Measurements from ENCODE around the gene MCCC1.
"Not testable (repeated sequence)": the region's sequence is repeated elsewhere in the genome, so short reads cannot be mapped to it uniquely, and the experiment has no call there.

MCCC1 gene

GRCh38 chr3:183038757-183039156 lies 60.5 kb downstream of the MCCC1 start:
- no peak for DNase-seq

DNA sequence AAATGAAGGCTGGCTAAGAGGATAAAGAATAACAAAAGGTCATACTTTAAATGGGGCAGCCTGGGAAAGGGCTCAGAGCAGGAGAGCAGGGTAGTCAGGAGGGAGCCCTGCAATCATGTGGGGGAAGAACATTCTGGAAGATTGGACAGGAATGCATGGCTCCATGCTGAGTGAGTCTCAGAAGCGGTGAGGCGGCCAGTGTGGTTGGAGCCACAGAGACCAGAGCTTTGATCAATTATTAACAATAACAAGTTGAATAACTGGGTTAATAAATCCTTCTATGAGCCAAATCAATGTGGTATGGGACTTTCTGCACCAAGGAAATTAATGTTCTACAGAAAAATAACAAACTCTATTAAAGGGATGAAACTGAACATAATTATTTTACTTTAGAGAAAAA lies 61.1 kb downstream of the MCCC1 start:
- no peak for DNase-seq

- DNase-seq, result no peak
Measured at GRCh38 chr3:183033746-183034145, 65.5 kb downstream of the MCCC1 start.

GRCh38 chr3:183032880-183033555 lies 66.3 kb downstream of the MCCC1 start:
- DNase-seq, result no peak

- DNase-seq, result no peak
Measured at GRCh38 chr3:183031826-183032225, 67.5 kb downstream of the MCCC1 start.

- DNase-seq, result no peak
Measured at GRCh38 chr3:183028416-183028815, 70.9 kb downstream of the MCCC1 start.

DNA sequence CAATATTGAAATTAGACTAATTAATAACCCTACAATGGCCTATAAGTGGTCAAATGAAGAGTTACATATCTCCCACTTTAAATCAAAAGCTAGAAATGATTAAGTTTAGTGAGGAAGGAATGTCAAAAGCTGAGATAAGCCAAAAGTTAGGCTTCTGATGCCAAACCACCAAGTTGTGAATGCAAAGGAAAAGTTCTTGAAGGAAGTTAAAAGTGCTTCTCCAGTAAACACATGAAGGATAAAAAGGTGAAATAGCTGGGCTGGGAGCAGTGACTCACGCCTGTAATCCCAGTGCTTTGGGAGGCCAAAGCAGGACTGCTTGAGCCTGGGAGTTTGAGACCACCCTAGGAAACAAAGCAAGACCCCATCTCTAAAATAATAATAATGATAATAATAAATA lies 72.0 kb downstream of the MCCC1 start:
- no peak for DNase-seq

DNA sequence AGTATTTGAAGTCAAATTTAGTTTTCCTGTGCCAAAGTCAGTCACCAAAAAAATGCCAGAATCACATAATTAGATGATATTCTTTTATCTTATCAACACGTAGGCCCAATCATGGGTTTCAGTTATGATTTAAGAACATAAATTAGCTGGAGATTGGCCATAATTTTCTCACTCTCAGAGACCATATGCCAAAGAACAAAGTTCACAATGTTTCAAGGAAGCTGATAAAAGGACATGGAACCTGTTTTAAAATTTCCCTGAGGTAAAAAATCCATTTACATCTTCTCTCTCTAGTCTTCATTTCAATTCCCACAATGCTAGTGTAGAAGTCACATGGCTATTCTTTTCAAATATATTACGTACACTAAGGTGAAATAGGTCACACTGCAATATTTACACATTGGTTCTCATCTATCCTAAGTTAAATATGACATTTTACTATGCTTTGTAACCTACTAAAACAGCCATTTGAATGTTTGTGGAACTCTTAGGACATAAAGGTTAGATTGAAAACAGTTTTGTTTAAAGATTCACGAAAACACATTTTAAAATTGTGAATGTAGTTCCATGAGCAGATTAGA lies 76.3 kb downstream of the MCCC1 start:
- DNase-seq, result no peak

- DNase-seq, result no peak
Measured at GRCh38 chr3:183018421-183019192, 80.7 kb downstream of the MCCC1 start.

GRCh38 chr3:183015185-183015584 lies 84.1 kb downstream of the MCCC1 start:
- DNase-seq, result no peak

- DNase-seq, result no peak
Measured at GRCh38 chr3:183013856-183014255, 85.4 kb downstream of the MCCC1 start.

DNA sequence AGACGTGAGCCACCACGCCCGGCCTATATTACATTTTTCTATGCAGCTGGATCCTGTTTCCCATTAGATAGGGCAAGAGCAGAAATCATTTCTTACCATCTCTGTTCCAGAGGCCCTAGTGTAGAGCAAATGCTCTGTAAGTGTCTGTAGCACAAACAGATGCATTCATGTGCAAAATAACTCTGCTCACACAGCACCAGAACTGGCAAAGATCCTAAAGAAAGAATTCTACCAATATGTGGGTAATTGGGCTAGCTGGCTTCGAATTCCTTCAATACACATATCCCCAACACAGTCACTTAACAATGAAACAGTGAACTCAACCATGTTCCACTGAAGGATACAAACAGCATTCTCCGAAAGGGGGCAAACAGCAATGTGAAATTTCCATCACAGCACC lies 86.2 kb downstream of the MCCC1 start:
- no peak for DNase-seq

GRCh38 chr3:183008800-183009199 lies 90.5 kb downstream of the MCCC1 start:
- no peak for DNase-seq

- DNase-seq, result no peak
Measured at GRCh38 chr3:183008303-183008702, 91.0 kb downstream of the MCCC1 start.

DNA sequence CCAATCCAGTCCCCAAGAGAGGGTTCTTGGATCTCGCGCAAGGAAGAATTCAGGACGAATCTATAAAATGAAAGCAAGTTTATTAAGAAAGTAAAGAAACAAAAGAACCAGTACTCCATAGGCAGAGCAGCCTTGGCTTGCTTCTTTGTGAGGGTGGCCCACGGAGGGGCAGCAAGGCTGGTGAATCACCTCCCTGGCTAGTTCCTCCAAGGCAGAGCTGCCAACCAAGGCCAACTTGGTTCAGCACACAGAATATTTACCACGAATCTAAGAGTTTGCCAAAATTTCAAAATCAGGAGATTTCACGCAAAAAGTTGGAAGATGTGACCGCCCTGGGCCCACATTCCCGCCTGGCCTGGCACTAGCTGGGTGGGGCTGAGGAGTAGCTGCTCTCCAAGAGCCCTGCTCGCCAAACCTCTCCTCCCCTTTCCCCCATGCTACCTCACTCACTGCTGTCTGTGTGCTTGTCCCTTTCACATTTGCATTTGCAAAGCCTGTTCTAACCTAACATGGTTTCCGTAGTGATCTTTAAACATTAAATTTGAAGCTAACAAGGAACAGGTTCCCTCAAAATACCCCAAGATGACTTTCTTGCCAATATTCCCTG lies 92.8 kb downstream of the MCCC1 start:
- no peak for DNase-seq

- DNase-seq, result no peak
Measured at GRCh38 chr3:182999767-183000166, 99.5 kb downstream of the MCCC1 start.

DNA sequence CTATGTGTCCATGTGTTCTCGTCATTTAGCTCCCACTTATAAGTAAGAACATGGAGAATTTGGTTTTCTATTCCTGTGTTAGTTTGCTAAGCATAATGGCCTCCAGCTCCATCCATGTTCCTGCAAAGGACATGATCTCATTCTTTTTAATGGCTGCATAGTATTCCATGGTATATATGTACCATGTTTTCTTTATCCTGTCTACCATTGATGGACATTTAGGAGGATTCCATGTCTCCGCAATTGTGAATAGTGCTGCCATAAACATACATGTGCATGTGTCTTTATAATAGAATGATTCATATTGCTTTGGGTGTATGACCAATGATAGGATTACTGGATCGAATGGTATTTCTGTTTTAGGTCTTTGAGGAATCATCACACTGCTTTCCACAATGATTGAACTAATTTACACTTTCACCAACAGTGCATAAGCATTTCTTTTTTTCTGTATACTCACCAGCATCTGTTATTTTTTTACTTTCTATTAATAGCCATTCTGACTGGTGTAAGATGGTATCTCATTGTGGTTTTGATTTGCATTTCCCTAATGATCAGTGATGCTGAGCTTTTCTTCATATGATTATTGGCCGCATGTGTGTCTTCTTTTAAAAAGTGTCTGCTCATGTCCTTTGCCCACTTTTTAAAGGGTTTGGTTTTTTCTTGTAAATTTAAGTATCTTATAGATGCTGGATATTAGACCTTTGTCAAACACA lies 105.7 kb downstream of the MCCC1 start:
- DNase-seq, result not testable (repeated sequence)

- no peak for DNase-seq
Measured at GRCh38 chr3:182989566-182989965, 109.7 kb downstream of the MCCC1 start.

DNA sequence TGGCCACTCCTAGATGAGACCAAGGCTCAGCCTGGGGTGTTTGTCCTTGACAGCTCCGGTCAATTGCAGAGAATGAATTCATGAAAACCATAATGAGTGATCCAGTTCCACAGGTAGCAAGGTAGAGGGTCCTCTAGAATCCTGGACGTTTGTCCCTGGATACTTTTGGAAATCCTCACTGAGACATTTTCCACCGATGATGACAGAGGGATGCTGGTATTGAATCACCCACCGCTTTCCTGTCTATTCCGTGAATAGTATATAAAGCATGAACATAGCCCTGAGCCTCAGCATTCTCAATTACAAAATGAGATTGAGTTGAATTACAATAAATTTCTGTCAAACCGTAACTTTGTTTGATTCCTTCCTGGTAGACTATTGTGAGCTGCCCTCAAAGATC lies 113.3 kb downstream of the MCCC1 start:
- no peak for DNase-seq

DNA sequence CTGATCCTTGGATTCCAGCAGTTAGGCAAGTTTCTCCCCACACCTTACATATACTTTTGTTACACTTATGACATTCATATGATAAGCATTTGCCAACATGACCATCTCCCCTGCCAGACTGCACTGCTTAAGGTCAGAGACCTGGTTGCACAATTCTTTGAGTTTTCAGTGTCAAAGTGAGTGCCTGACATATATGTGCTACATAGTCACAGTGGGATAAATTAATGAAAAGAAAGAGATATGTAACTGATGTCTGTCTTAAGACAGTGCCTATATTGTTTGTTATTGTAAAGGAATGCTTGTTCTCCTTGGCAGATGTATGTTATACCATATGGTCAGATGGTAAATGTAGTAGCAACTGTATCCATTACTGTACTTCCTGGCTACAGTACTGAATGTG lies 115.4 kb downstream of the MCCC1 start:
- DNase-seq, result no peak

- DNase-seq, result no peak
Measured at GRCh38 chr3:182981038-182981380, 118.3 kb downstream of the MCCC1 start.

DNA sequence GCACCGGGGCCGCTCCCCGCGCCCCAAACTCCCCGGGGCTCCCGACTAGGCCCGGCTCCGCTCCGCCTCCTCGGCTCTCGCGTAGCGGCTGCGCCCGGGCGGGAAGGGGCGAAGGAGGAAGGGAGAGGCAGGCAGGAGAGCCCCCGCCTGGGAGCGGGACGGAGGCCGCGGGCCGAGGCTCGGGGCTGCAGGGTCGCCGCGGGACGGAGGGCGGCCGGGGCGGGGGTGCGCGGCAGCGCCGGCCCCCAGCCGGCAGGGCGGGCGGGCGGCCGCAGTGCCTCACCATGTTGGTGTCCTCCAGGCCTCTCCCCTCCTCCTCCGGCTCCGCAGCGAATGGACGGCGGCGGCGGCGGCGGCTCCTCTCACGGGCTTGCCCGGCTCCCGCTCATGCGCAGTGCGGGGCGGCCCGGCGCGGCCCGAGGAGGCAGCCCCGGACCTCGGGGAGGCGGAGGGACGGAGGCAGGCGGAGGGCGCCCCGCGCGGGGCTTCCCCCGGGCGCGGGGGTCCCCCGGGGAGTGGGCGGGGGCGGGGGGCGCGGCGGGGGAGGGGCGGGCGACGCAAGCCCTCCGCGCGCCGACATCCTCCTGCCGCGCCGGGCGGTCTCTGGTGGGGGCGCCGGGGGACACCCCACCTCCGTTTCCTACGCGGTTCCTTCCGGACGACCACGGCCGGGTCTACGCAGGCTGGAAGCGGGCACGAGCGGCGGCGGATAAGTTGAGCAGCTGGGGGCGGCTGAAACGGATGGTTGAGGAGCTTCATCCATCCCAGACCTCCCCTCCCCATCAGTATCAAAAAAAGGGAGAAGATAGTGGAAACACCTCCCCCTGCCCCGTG lies 118.9 kb downstream of the MCCC1 start, which contains the start of gene DCUN1D1:
Gene DCUN1D1, minus strand, starts transcription at position 335 of the 834 bp plus-strand sequence. Its CDS starts 49 bp downstream, at position 286.
- peak; percentile 88 for DNase-seq

Data from stimulated activated naive CD4-positive, alpha-beta T cell treated with Interleukin-2 at 50 U/mL for 16 hours (primary cell).